MCF 10A (cell line): ENCODE results near the gene RECK. TPM values are rescaled to one million over a fixed set of nuclear protein-coding genes. Genes with fewer than 3 reads are reported as not detected.

Source experiments
- BruUV-seq: library from RNA; stranded (reverse); fragments of 400-500 nt; replicated peaks from 2 replicates; lab custom pipeline; 2021; lab: Mats Ljungman, UMichigan
- CTCF ChIA-PET: fragments of 300-600 bp; sonication (Branson Sonifier 250); formaldehyde crosslinking; extraction: SDS; loops from one replicate; lab custom pipeline; 2021; ENCODE audit warnings: antibody characterized with exemption, inconsistent platforms; lab: Yijun Ruan, JAX
- POLR2A ChIA-PET: fragments of 300-600, 350-650 bp; sonication (Branson Sonifier 250); formaldehyde crosslinking; extraction: SDS; loops from one replicate; lab custom pipeline; 2020; ENCODE audit warnings: antibody characterized with exemption, inconsistent platforms; lab: Yijun Ruan, JAX
- DNase-seq: peaks from one replicate; pipeline ENCODE4 v3.0.0-alpha.2; 2018; ENCODE audit not compliant: unreplicated experiment
- H3K27ac Mint-ChIP-seq: one replicate; pipeline ENCODE4 v1.8.0; 2022; ENCODE audit warnings: mild to moderate bottlenecking, low read depth, mixed read lengths; ENCODE audit not compliant: unreplicated experiment
- H3K27me3 Mint-ChIP-seq: one replicate; pipeline ENCODE4 v1.8.0; 2022; ENCODE audit warnings: mixed read lengths; ENCODE audit not compliant: insufficient read depth, unreplicated experiment
- H3K36me3 Mint-ChIP-seq: one replicate; pipeline ENCODE4 v1.8.0; 2022; ENCODE audit warnings: mild to moderate bottlenecking, moderate library complexity, mixed read lengths; ENCODE audit not compliant: insufficient read depth, unreplicated experiment
- H3K4me1 Mint-ChIP-seq: one replicate; pipeline ENCODE4 v1.8.0; 2022; ENCODE audit warnings: mixed read lengths; ENCODE audit not compliant: insufficient read depth, unreplicated experiment
- H3K4me3 Mint-ChIP-seq: one replicate; pipeline ENCODE4 v1.8.0; 2022; ENCODE audit warnings: mild to moderate bottlenecking, moderate library complexity, mixed read lengths; ENCODE audit not compliant: unreplicated experiment
- H3K9me3 Mint-ChIP-seq: one replicate; pipeline ENCODE4 v1.8.0; 2022; ENCODE audit warnings: mixed read lengths; ENCODE audit not compliant: unreplicated experiment
- intact Hi-C: fragments of 100-400 bp; cut with micrococcal nuclease; formaldehyde crosslinking; loops from 2 replicates; pipeline ENCODE4 v1.14.1; 2022
- total RNA-seq: library from RNA; stranded (reverse); gene quantifications from 2 replicates; pipeline ENCODE4 v1.2.3, GENCODE V29; 2022
- TF ChIP-seq, protein P1 (sequence below): fragments of 200-600 bp; IDR thresholded peaks from one replicate; pipeline ENCODE4 v1.8.0; 2022; ENCODE audit warnings: antibody characterized with exemption, mild to moderate bottlenecking; ENCODE audit not compliant: unreplicated experiment

RECK gene
- total RNA-seq, 1 experiment from 2014 or later: 3.7 TPM

DNA sequence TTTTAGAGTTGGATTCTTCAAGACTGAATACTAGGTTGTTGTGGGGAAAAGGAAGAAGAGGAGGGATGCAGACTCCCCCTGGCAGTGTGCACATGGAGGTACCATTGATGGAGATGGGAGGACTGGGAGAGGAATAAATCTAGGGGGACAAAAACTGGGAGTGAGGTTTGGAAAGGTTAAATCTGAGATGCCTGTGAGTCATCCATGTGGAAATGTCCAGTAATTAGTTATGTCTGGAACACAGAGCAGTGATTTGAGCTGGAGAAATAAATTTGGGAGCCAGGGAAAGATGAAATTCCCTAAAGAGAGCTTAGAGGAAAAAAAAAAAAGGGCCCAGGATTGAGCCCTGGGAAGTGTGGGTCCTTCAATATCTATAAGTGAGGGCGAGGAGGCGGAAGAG is 124.5 kb downstream of the RECK start:
- H3K9me3 Mint-ChIP-seq: no peaks in the 10 kb centered on the region
- H3K27me3 Mint-ChIP-seq: no peaks in the 10 kb centered on the region
- DNase-seq: peak; percentile 17
- H3K4me3 Mint-ChIP-seq: no peak overlapping the region
- POLR2A ChIA-PET: no interaction called here
- CTCF ChIA-PET: interaction anchor here (0.5 to 2.5 kb wide), 4 partner anchors 30 to 59 kb away, joined by 3 to 13 read pairs (median 4); partner anchors contain the start of gene CLTA
- TF ChIP-seq, protein P1, sequence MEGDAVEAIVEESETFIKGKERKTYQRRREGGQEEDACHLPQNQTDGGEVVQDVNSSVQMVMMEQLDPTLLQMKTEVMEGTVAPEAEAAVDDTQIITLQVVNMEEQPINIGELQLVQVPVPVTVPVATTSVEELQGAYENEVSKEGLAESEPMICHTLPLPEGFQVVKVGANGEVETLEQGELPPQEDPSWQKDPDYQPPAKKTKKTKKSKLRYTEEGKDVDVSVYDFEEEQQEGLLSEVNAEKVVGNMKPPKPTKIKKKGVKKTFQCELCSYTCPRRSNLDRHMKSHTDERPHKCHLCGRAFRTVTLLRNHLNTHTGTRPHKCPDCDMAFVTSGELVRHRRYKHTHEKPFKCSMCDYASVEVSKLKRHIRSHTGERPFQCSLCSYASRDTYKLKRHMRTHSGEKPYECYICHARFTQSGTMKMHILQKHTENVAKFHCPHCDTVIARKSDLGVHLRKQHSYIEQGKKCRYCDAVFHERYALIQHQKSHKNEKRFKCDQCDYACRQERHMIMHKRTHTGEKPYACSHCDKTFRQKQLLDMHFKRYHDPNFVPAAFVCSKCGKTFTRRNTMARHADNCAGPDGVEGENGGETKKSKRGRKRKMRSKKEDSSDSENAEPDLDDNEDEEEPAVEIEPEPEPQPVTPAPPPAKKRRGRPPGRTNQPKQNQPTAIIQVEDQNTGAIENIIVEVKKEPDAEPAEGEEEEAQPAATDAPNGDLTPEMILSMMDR: no peak
- intact Hi-C loops: no loop called here
- H3K27ac Mint-ChIP-seq: no peak overlapping the region
- peaks cover 8% of the 10 kb centered on the region for H3K4me1 Mint-ChIP-seq
- H3K36me3 Mint-ChIP-seq: no peaks in the 10 kb centered on the region
- no TSS peak for BruUV-seq

DNA sequence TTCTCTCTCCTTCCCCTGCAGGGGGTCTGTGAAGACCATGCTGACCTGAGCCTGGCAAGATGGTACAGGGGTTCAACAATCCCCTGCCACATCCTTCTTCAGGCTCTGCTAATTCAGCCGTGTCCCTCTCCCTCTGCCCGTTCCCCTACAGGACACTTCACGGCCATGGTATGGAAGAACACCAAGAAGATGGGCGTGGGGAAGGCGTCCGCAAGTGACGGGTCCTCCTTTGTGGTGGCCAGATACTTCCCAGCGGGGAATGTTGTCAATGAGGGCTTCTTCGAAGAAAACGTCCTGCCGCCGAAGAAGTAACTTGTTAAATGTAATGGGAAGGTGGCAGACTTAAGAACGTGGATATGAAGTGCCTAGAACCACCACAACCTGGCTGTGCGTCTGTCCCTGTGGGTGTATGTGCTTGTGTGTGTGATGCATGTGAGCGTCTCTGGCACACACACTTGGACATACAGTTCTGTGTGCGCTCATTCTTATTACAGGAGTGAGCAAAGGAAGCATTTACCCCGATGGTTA is 125.6 kb downstream of the RECK start:
- Mint-ChIP-seq H3K4me3 (no peak overlapping the region), H3K36me3 (no peaks in the 10 kb centered on the region), H3K9me3 (no peaks in the 10 kb centered on the region), H3K27me3 (no peaks in the 10 kb centered on the region), H3K27ac (no peak overlapping the region), H3K4me1 (peaks cover 8% of the 10 kb centered on the region)
- ChIA-PET CTCF (interaction anchor here (1.7 to 7.5 kb wide), 3 partner anchors 54 to 154 kb away, joined by 5 to 56 read pairs (median 13); no protein-coding TSS in a partner anchor), POLR2A (interaction anchor here (1.0 kb wide), 1 partner anchor 13 kb away, joined by 3 read pairs; no protein-coding TSS in a partner anchor)
- BruUV-seq: no TSS peak
- TF ChIP-seq, protein P1: no peak
- intact Hi-C loops: no loop called here
- DNase-seq: no peak

DNA sequence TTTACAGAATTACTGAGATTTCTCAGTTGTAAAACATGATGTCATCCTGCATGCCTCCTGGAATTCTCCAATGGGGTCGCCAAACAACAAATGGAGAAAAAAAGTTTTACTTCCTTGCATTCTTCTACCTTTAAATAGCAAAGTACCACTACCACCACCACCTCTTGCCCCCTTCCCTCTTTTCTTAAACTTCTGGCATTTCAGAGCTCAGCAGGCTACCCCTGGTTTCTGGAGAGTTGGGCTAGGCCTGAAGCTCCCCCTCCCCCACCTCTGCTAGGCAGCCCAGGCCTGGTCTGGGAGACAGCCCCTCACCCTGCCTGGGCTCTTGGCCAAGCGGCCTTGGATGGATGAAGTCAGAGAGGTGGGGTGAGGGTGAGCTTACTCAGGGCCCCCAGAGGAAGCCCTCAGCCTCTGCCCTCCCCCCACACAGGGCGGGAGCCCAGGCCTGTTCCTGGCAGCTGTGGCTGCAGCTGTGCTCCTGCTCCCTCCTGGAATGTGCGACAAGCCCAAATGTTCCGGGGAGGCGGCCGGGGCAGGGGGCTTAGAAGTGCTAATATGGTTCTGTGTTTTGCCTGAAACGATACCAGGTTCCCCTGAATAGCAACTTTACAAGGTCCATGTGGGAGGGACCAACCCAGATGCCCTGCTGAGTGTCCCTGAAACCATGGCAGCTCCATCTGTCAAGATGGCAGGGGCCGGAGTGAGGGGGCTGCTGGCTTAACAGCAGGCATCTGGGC is 126.5 kb downstream of the RECK start:
- TF ChIP-seq, protein P1: no peak
- no peak for DNase-seq
- POLR2A ChIA-PET: interaction anchor here (0.6 to 1.0 kb wide), 5 partner anchors 14 to 455 kb away, joined by 3 read pairs; no protein-coding TSS in a partner anchor
- Mint-ChIP-seq H3K27me3 (no peaks in the 10 kb centered on the region), H3K36me3 (no peaks in the 10 kb centered on the region), H3K4me3 (no peak overlapping the region), H3K9me3 (no peaks in the 10 kb centered on the region), H3K4me1 (peaks cover 8% of the 10 kb centered on the region), H3K27ac (no peak overlapping the region)
- BruUV-seq: no TSS peak
- CTCF ChIA-PET: interaction anchor here (1.1 to 9.4 kb wide), 5 partner anchors 28 to 155 kb away, joined by 4 to 106 read pairs (median 12); partner anchors contain the start of gene CLTA
- intact Hi-C loops: no loop called here

DNA sequence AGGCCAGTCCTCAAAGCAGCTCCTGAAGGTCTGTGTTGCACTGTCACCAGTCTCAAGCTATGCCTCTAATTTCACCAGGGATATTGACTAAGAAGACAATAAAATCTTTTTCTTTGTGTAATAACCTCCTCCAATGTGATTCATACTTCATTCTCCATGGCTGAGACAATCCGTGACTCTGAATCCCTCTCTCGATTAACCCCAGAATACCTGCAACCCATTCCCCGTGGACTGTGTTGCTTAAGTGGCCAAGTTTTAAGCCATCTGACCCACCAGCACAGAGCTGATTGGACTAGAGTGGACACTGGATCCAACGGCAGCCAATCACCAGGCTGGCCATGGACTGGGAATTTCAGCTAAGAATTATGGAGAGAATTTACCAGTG is 127.1 kb downstream of the RECK start:
- ChIA-PET POLR2A (interaction anchor here (0.6 to 1.0 kb wide), 4 partner anchors 39 to 454 kb away, joined by 3 read pairs; no protein-coding TSS in a partner anchor), CTCF (interaction anchor here (0.9 to 9.4 kb wide), 8 partner anchors 9 to 208 kb away, joined by 3 to 106 read pairs (median 8); partner anchors contain the start of gene CLTA)
- intact Hi-C loops: no loop called here
- no peak overlapping the region for H3K4me3 Mint-ChIP-seq
- H3K9me3 Mint-ChIP-seq: no peaks in the 10 kb centered on the region
- no TSS peak for BruUV-seq
- TF ChIP-seq, protein P1: no peak
- peaks cover 8% of the 10 kb centered on the region for H3K4me1 Mint-ChIP-seq
- no peak for DNase-seq
- no peak overlapping the region for H3K27ac Mint-ChIP-seq
- no peaks in the 10 kb centered on the region for H3K27me3 Mint-ChIP-seq
- no peaks in the 10 kb centered on the region for H3K36me3 Mint-ChIP-seq
